Measurements from ENCODE around the gene HDAC4. TPM values are rescaled to one million over a fixed set of nuclear protein-coding genes. Genes with fewer than 3 reads are reported as not detected.

Gene HDAC4
- total RNA-seq, 1 experiment from 2014 or later, result 32.0 TPM

DNA sequence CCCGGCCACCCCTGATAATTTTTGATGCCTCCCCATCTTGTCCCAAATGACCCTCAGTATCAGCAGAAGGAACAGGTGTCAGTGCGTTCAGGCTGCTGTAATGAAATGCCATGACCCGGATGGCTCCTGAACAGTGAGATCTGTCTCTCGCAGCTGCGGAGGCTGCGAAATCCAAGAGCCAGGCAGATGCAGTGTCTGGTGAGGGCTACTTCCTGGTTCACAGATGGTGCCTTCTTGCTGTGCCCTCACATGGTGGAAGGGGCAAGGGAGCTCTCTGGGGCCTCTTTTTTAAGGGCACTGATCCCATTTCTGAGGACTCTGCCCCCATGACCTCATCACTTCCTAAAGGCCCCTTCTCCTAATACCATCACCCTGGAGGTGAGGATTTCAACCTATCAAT is 400.7 kb downstream of the HDAC4 start:
- Histone ChIP-seq H3K79me1 (ENCODE audit: insufficient read depth, low read depth, low read length, poor library complexity, severe bottlenecking) (no peaks in the 10 kb centered on the region), H3K23me2 (ENCODE audit: insufficient read length, low read depth, low read length, poor library complexity, severe bottlenecking) (no peaks in the 10 kb centered on the region), H2BK120ac (ENCODE audit: low read depth, low read length, poor library complexity, severe bottlenecking) (no peak overlapping the region), H4K8ac (replicated peaks; ENCODE audit: insufficient read length, low read depth, low read length) (no peak overlapping the region), H3K9ac (ENCODE audit: extremely low read depth, insufficient read length, low read length) (no peak overlapping the region), H2BK12ac (ENCODE audit: insufficient read length, low read depth, low read length) (no peak overlapping the region), H2BK20ac (ENCODE audit: low read depth, low read length, poor library complexity, severe bottlenecking) (no peak overlapping the region), H3T11ph (ENCODE audit: low read length) (no peak overlapping the region), H3K4me1 (ENCODE audit: insufficient read depth, low read length) (no peaks in the 10 kb centered on the region), H2BK5ac (ENCODE audit: insufficient read length, low read length) (no peak overlapping the region), H3K79me2 (ENCODE audit: insufficient read depth, low read length) (no peaks in the 10 kb centered on the region), H3K9me3 (ENCODE audit: control insufficient read depth, low read depth, low read length) (no peaks in the 10 kb centered on the region), H3K4ac (ENCODE audit: low read depth, low read length) (no peak overlapping the region), H4K5ac (ENCODE audit: insufficient read length, low read depth, low read length) (no peak overlapping the region), H2BK15ac (ENCODE audit: low read depth, low read length) (no peak overlapping the region), H3K27me3 (ENCODE audit: insufficient read depth, low read length) (no peaks in the 10 kb centered on the region), H2AK5ac (ENCODE audit: insufficient read length, low read length) (no peak overlapping the region), H3K27ac (ENCODE audit: insufficient read length, low read depth, low read length) (no peak overlapping the region), H3K18ac (ENCODE audit: insufficient read length, low read depth, low read length) (no peak overlapping the region), H3K4me2 (ENCODE audit: insufficient read depth, insufficient read length, low read length) (no peak overlapping the region), H4K20me1 (ENCODE audit: control insufficient read depth, insufficient read depth, insufficient read length) (no peaks in the 10 kb centered on the region), H3K14ac (ENCODE audit: insufficient read depth, low read length) (no peak overlapping the region), H4K91ac (ENCODE audit: insufficient read length, low read depth, low read length) (no peak overlapping the region), H2AFZ (ENCODE audit: low read length) (no peak overlapping the region), H3K23ac (ENCODE audit: insufficient read length, low read depth, low read length) (no peak overlapping the region), H3K56ac (ENCODE audit: insufficient read length, low read depth, low read length) (no peak overlapping the region)
- Mint-ChIP-seq H3K27ac (no peak overlapping the region), H3K27me3 (ENCODE audit: low read depth) (peaks cover 22% of the 10 kb centered on the region), H3K4me1 (no peaks in the 10 kb centered on the region), H3K36me3 (ENCODE audit: insufficient read depth in 1 of 3, low read depth in 3 of 3) (peaks cover 0 to 2% (median 0%) of the 10 kb centered on the region in 3 experiments; a peak in 2 of 7 replicates), H3K4me3 (no peak overlapping the region), H3K9me3 (peaks cover 8 to 9% of the 10 kb centered on the region in 2 experiments)
- DNase-seq, result no peak
- no CpG with 5 or more reads among the region's 6 CpGs for WGBS (ENCODE audit: extremely low coverage, insufficient read length, low lambda C conversion rate)
- no peak for TF ChIP-seq CTCF (conservative IDR thresholded peaks at IDR 0.05)
